SK-N-SH (cell line): Measurements from ENCODE around the gene SLC16A10.

Experiments used
- CTCF ChIP-seq: fragments of 200-600 bp; sonication (generic); IDR thresholded peaks from 2 replicates; pipeline ENCODE4 v1.6.1; 2017; ENCODE audit warnings: antibody characterized with exemption, mild to moderate bottlenecking, moderate library complexity
- EP300 ChIP-seq, 2 experiments: IDR thresholded peaks; 2 replicates each; pipeline versions ENCODE4 v1.4.0 to v1.6.1; 2012; ENCODE audit warnings: borderline replicate concordance in 1 of 2, low read depth in 1 of 2, low read length in 1 of 2
- EZH2phosphoT487 ChIP-seq: fragments of 200-600 bp; sonication (generic); IDR thresholded peaks from 2 replicates; pipeline ENCODE4 v1.6.1; 2017; ENCODE audit warnings: low read depth, mixed run types, mild to moderate bottlenecking, antibody characterized with exemption, moderate library complexity, borderline replicate concordance
- FOXM1 ChIP-seq: IDR thresholded peaks from 2 replicates; pipeline ENCODE4 v1.4.0; 2012; ENCODE audit warnings: low read depth, mild to moderate bottlenecking
- JUND ChIP-seq: IDR thresholded peaks from 2 replicates; pipeline ENCODE4 v1.4.0; 2012
- MXI1 ChIP-seq: IDR thresholded peaks from 2 replicates; pipeline ENCODE4 v1.6.1; 2012; ENCODE audit warnings: mild to moderate bottlenecking, low read depth, low read length, improper control_type of control experiment
- POLR2AphosphoS5 ChIP-seq: IDR thresholded peaks from 2 replicates; pipeline ENCODE4 v1.6.1; 2012; ENCODE audit warnings: low read depth, low read length
- SIN3A ChIP-seq: IDR thresholded peaks from 2 replicates; pipeline ENCODE4 v1.6.1; 2012; ENCODE audit warnings: low read depth, mild to moderate bottlenecking, low read length, moderate library complexity, borderline replicate concordance
- SMC3 ChIP-seq: IDR thresholded peaks from 2 replicates; pipeline ENCODE4 v1.6.1; 2012; ENCODE audit warnings: low read depth, low read length, improper control_type of control experiment
- USF2 ChIP-seq: fragments of 150-350 bp; IDR thresholded peaks from 2 replicates; pipeline ENCODE4 v1.6.1; 2017; ENCODE audit warnings: antibody characterized with exemption, low read length, low read depth, borderline replicate concordance
- TF ChIP-seq, protein P1 (sequence below): IDR thresholded peaks from 2 replicates; pipeline ENCODE4 v1.6.1; 2012; ENCODE audit warnings: mild to moderate bottlenecking, low read depth, low read length, moderate library complexity
- TF ChIP-seq, protein P2 (sequence below): IDR thresholded peaks from 2 replicates; pipeline ENCODE4; 2012
- TF ChIP-seq, protein P3 (sequence below): IDR thresholded peaks from 2 replicates; pipeline ENCODE4 v1.4.0; 2012; ENCODE audit warnings: low read depth, borderline replicate concordance

- TF ChIP-seq, protein P1, sequence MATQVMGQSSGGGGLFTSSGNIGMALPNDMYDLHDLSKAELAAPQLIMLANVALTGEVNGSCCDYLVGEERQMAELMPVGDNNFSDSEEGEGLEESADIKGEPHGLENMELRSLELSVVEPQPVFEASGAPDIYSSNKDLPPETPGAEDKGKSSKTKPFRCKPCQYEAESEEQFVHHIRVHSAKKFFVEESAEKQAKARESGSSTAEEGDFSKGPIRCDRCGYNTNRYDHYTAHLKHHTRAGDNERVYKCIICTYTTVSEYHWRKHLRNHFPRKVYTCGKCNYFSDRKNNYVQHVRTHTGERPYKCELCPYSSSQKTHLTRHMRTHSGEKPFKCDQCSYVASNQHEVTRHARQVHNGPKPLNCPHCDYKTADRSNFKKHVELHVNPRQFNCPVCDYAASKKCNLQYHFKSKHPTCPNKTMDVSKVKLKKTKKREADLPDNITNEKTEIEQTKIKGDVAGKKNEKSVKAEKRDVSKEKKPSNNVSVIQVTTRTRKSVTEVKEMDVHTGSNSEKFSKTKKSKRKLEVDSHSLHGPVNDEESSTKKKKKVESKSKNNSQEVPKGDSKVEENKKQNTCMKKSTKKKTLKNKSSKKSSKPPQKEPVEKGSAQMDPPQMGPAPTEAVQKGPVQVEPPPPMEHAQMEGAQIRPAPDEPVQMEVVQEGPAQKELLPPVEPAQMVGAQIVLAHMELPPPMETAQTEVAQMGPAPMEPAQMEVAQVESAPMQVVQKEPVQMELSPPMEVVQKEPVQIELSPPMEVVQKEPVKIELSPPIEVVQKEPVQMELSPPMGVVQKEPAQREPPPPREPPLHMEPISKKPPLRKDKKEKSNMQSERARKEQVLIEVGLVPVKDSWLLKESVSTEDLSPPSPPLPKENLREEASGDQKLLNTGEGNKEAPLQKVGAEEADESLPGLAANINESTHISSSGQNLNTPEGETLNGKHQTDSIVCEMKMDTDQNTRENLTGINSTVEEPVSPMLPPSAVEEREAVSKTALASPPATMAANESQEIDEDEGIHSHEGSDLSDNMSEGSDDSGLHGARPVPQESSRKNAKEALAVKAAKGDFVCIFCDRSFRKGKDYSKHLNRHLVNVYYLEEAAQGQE, result no peak
- no peak for TF ChIP-seq POLR2AphosphoS5
- no peak for TF ChIP-seq MXI1
- TF ChIP-seq SMC3, result no peak
- TF ChIP-seq USF2, result no peak
- TF ChIP-seq CTCF, result no peak
- TF ChIP-seq, protein P2, sequence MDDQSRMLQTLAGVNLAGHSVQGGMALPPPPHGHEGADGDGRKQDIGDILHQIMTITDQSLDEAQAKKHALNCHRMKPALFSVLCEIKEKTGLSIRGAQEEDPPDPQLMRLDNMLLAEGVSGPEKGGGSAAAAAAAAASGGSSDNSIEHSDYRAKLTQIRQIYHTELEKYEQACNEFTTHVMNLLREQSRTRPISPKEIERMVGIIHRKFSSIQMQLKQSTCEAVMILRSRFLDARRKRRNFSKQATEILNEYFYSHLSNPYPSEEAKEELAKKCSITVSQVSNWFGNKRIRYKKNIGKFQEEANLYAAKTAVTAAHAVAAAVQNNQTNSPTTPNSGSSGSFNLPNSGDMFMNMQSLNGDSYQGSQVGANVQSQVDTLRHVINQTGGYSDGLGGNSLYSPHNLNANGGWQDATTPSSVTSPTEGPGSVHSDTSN, result no peak
- TF ChIP-seq EZH2phosphoT487, result no peak
- no peak for TF ChIP-seq SIN3A
- TF ChIP-seq FOXM1, result no peak
- TF ChIP-seq JUND, result no peak
- no peak for TF ChIP-seq EP300 (IDR thresholded peaks at IDR 0.05; ENCODE audit: borderline replicate concordance in 1 of 2, low read depth in 1 of 2, low read length in 1 of 2)
- TF ChIP-seq, protein P3, sequence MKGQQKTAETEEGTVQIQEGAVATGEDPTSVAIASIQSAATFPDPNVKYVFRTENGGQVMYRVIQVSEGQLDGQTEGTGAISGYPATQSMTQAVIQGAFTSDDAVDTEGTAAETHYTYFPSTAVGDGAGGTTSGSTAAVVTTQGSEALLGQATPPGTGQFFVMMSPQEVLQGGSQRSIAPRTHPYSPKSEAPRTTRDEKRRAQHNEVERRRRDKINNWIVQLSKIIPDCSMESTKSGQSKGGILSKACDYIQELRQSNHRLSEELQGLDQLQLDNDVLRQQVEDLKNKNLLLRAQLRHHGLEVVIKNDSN, result no peak
Measured at GRCh38 chr6:111052171-111052570, 35.1 kb upstream of the SLC16A10 start.
